Right atrium auricular region (tissue), 2 donors: ENCODE measurements around the gene NOTCH1. TPM values are rescaled to one million over a fixed set of nuclear protein-coding genes. Genes with fewer than 3 reads are reported as not detected.

Experiments
- DNase-seq: peaks from one replicate; pipeline ENCODE4 v3.0.0-alpha.2; 2019; ENCODE audit warnings: low spot score
- H3K27ac ChIP-seq, 2 donors: fragments of 200-600 bp; sonication (generic); 1 replicate in 1 of 2; 2 replicates in 1 of 2; pipeline ENCODE4 v1.5.1; 2016 to 2019
- H3K27me3 ChIP-seq, 2 donors: fragments of 200-600 bp; sonication (generic); one replicate each; pipeline versions ENCODE4 v1.5.1 to v1.6.0; 2017 to 2019
- H3K36me3 ChIP-seq: fragments of 200-600 bp; sonication (generic); one replicate; pipeline ENCODE4 v1.5.1; 2016
- H3K4me1 ChIP-seq, 2 donors: fragments of 200-600 bp; sonication (generic); one replicate each; pipeline versions ENCODE4 v1.5.1 to v1.6.0; 2017 to 2019
- H3K4me3 ChIP-seq, 2 donors: fragments of 200-600 bp; sonication (generic); 1 replicate in 1 of 2; 2 replicates in 1 of 2; pipeline ENCODE4 v1.5.1; 2017 to 2019; ENCODE audit warnings: mild to moderate bottlenecking in 1 of 2, moderate library complexity in 1 of 2
- H3K9me3 ChIP-seq, 2 donors: fragments of 200-600 bp; sonication (generic); one replicate each; pipeline ENCODE4 v1.5.1; 2019
- total RNA-seq, 2 donors: library from RNA; depleted of rRNA; stranded (reverse); fragments of >200 nt; gene quantifications; one replicate each; pipeline ENCODE4 v1.1.0, GENCODE V29; 2016
- TF ChIP-seq, protein P1 (sequence below), 2 donors: fragments of 200-600 bp; sonication (generic); IDR thresholded peaks; one replicate each; pipeline ENCODE4 v1.5.1; 2019; ENCODE audit warnings: antibody characterized with exemption in 2 of 2

Gene NOTCH1
- total RNA-seq, 2 donors from 2014 or later, result 14.2 to 39.7 TPM

DNA sequence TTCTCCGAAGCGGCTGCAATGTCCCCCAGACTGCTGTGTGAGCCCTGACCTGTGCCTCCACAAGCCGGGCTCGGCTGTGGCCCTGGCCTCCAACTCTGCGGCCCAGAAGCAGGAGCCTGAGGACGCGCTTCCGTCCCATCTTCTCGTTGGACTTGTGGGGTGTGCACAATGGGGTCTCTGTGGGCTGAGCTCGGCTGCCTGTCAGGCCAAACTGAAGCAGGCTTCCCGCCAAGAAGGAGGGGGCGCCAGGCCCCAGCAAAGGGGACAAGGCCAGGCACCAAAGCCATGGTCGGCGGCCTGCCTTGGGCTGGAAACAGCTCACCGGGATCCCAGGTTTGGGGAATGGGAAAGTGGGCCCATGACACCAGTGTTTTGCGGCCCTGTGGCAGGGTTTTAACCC, 4.1 kb downstream of the NOTCH1 start:
- peaks cover 0 to 84% of the 10 kb centered on the region in 2 donors for H3K4me1 ChIP-seq
- TF ChIP-seq, protein P1, sequence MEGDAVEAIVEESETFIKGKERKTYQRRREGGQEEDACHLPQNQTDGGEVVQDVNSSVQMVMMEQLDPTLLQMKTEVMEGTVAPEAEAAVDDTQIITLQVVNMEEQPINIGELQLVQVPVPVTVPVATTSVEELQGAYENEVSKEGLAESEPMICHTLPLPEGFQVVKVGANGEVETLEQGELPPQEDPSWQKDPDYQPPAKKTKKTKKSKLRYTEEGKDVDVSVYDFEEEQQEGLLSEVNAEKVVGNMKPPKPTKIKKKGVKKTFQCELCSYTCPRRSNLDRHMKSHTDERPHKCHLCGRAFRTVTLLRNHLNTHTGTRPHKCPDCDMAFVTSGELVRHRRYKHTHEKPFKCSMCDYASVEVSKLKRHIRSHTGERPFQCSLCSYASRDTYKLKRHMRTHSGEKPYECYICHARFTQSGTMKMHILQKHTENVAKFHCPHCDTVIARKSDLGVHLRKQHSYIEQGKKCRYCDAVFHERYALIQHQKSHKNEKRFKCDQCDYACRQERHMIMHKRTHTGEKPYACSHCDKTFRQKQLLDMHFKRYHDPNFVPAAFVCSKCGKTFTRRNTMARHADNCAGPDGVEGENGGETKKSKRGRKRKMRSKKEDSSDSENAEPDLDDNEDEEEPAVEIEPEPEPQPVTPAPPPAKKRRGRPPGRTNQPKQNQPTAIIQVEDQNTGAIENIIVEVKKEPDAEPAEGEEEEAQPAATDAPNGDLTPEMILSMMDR (IDR thresholded peaks at IDR 0.05), result no peak
- no peaks in the 10 kb centered on the region for H3K27me3 ChIP-seq
- H3K27ac ChIP-seq, result peak overlapping the region; percentile 71 to 74
- peak overlapping the region in 1 of 2 donors; percentile 6 for H3K4me3 ChIP-seq
- H3K9me3 ChIP-seq, result no peaks in the 10 kb centered on the region
- H3K36me3 ChIP-seq, result no peaks in the 10 kb centered on the region
- no peak for DNase-seq

GRCh38 chr9:136541179-136541578, 4.7 kb downstream of the NOTCH1 start:
- Histone ChIP-seq H3K4me1 (peaks cover 0 to 84% of the 10 kb centered on the region in 2 donors), H3K9me3 (no peaks in the 10 kb centered on the region), H3K36me3 (no peaks in the 10 kb centered on the region), H3K27me3 (no peaks in the 10 kb centered on the region), H3K4me3 (no peak overlapping the region), H3K27ac (peak overlapping the region; percentile 71 to 74)
- TF ChIP-seq, protein P1 (IDR thresholded peaks at IDR 0.05), result no peak
- DNase-seq, result no peak

GRCh38 chr9:136539427-136540421, 6.1 kb downstream of the NOTCH1 start:
- Histone ChIP-seq H3K36me3 (no peaks in the 10 kb centered on the region), H3K4me1 (peaks cover 0 to 90% of the 10 kb centered on the region in 2 donors), H3K4me3 (peak overlapping the region in 1 of 2 donors; percentile 24), H3K27me3 (no peaks in the 10 kb centered on the region), H3K27ac (peak overlapping the region; percentile 71 to 74), H3K9me3 (no peaks in the 10 kb centered on the region)
- DNase-seq, result peak; percentile 96
- TF ChIP-seq, protein P1 (IDR thresholded peaks at IDR 0.05), result no peak

DNA sequence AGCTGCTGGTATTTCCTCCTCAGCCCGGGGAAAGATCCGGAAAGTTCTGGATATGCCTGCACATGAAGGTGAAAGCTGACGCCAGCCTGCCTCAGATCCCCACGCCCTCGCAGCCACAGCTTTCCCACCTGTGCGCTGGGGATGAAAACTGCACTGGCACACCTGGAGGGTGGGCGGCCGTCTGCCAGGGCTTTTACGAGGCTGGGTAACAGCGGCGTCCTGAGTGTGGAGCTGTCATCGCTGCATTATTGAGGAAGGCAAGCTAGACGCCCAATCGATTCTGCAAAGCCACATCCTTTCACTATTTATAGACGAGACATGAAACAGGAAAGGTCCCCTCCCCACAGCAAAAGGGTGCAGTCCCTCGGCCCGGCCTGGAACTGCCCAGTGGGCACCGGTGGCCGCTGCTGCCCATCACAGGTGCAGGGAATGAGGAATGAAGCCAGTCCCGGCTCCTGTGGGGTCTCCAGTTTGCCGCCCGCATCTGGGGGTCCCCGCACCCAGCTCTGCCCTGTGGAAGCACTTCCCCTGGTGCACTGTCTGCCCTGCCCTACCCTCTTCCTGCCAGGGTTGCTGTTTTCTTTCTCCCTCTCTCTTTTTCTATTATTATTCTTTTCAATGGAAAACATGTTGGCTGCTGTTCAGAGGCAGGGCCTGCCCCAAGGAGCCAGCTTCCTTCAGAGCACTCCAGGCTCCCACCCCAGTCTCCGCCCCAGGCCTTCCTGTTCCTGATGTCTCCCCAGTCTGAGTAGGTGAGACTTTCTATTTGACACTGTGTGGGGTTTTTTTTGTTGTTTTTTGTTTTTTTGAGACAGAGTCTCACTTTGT, 7.0 kb downstream of the NOTCH1 start:
- peak overlapping the region in 1 of 2 donors; percentile 17 for H3K4me3 ChIP-seq
- H3K27me3 ChIP-seq, result no peaks in the 10 kb centered on the region
- no peaks in the 10 kb centered on the region for H3K9me3 ChIP-seq
- TF ChIP-seq, protein P1 (IDR thresholded peaks at IDR 0.05), result no peak
- peaks cover 5% of the 10 kb centered on the region for H3K36me3 ChIP-seq
- no peak for DNase-seq
- peaks cover 0 to 90% of the 10 kb centered on the region in 2 donors for H3K4me1 ChIP-seq
- H3K27ac ChIP-seq, result peak overlapping the region; percentile 71 to 74

DNA sequence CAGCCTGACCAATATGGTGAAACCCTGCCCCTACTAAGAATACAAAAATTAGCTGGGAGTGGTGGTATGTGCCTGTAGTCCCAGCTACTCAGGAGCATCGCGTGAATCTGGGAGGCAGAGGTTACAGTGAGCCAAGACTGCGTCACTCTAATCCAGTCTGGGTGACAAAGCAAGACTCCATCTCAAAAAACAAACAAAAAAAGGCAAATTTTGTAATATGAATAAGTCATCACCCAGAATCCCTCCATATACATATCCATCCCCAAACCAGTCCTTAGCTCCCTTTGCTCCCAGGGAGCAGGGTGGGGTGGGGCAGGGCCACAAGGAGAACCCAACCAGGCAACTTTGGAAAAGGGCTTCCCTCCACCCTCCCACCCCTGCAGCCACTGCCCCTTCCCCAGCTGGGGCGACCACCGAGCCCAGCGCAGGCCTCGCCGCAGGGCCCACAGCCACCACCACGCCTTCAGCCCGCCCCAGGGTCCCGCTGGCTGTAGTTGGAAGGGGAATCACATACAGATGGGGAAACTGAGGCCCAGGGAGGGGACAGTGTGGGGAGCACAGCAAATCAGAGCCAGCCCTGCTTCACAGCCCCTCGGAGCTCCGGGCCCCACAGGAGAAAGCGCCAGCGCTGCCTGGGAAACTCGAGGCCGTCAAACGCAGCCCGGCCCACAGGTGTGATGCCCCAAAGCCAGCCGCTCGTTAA, 7.8 kb downstream of the NOTCH1 start:
- peak overlapping the region; percentile 71 to 74 for H3K27ac ChIP-seq
- peaks cover 0 to 89% of the 10 kb centered on the region in 2 donors for H3K4me1 ChIP-seq
- TF ChIP-seq, protein P1 (IDR thresholded peaks at IDR 0.05), result no peak
- no peak overlapping the region for H3K4me3 ChIP-seq
- no peak for DNase-seq
- no peaks in the 10 kb centered on the region for H3K27me3 ChIP-seq
- no peaks in the 10 kb centered on the region for H3K9me3 ChIP-seq
- peaks cover 6% of the 10 kb centered on the region for H3K36me3 ChIP-seq
